SK-N-SH (cell line): Measurements from ENCODE around the gene ARHGAP26.

Experiments
- ELF1 ChIP-seq: IDR thresholded peaks from 2 replicates; pipeline ENCODE4 v1.4.0; 2012
- EZH2phosphoT487 ChIP-seq: fragments of 200-600 bp; sonication (generic); IDR thresholded peaks from 2 replicates; pipeline ENCODE4 v1.6.1; 2017; ENCODE audit warnings: low read depth, mixed run types, mild to moderate bottlenecking, antibody characterized with exemption, moderate library complexity, borderline replicate concordance
- FOXM1 ChIP-seq: IDR thresholded peaks from 2 replicates; pipeline ENCODE4 v1.4.0; 2012; ENCODE audit warnings: low read depth, mild to moderate bottlenecking
- GABPA ChIP-seq: IDR thresholded peaks from 2 replicates; pipeline ENCODE4 v1.4.0; 2012; ENCODE audit warnings: low read depth, mild to moderate bottlenecking
- MEF2A ChIP-seq: IDR thresholded peaks from 2 replicates; pipeline ENCODE4 v1.4.0; 2012; ENCODE audit warnings: low read depth, borderline replicate concordance
- RAD21 ChIP-seq: IDR thresholded peaks from 2 replicates; pipeline ENCODE4 v1.6.1; 2012; ENCODE audit warnings: mild to moderate bottlenecking, low read length
- RFX5 ChIP-seq: IDR thresholded peaks from 2 replicates; pipeline ENCODE4 v1.6.1; 2012; ENCODE audit warnings: mild to moderate bottlenecking, improper control_type of control experiment, low read length
- RXRA ChIP-seq: IDR thresholded peaks from 2 replicates; pipeline ENCODE4 v1.4.0; 2012; ENCODE audit warnings: low read depth, mild to moderate bottlenecking, borderline replicate concordance
- TAF1 ChIP-seq: IDR thresholded peaks from 2 replicates; pipeline ENCODE4 v1.6.1; 2012; ENCODE audit warnings: low read depth, mild to moderate bottlenecking, low read length, moderate library complexity, borderline replicate concordance
- TF ChIP-seq, protein P1 (sequence below): fragments of 200-600 bp; sonication (generic); IDR thresholded peaks from 2 replicates; pipeline ENCODE4 v1.6.1; 2017; ENCODE audit warnings: antibody characterized with exemption, mild to moderate bottlenecking, moderate library complexity

DNA sequence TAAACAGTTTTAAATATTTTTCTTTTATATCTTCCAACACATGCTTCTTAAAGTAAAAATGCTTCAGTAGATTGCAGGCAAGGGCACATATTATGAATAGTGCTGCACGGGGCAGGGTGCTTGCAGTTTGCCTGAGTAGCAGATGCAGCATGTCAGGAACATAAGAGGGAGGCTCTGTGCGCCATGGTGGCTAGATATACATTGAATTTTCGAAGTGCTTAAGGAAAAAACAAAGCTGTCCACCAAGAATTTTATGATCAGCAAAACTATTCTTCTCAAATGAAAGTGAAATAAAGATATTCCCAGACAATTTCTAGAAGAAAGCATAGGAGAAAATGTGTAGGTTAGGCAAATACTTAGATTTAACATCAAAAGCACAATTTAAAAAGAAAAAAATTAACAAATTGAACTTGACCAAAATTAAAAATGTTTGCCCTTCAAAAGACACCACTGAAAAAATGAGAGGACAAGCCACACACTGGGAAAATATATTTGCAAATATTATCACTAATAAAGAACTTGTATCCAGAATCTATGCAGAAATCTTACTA lies 420.2 kb downstream of the ARHGAP26 start:
- TF ChIP-seq, protein P1, sequence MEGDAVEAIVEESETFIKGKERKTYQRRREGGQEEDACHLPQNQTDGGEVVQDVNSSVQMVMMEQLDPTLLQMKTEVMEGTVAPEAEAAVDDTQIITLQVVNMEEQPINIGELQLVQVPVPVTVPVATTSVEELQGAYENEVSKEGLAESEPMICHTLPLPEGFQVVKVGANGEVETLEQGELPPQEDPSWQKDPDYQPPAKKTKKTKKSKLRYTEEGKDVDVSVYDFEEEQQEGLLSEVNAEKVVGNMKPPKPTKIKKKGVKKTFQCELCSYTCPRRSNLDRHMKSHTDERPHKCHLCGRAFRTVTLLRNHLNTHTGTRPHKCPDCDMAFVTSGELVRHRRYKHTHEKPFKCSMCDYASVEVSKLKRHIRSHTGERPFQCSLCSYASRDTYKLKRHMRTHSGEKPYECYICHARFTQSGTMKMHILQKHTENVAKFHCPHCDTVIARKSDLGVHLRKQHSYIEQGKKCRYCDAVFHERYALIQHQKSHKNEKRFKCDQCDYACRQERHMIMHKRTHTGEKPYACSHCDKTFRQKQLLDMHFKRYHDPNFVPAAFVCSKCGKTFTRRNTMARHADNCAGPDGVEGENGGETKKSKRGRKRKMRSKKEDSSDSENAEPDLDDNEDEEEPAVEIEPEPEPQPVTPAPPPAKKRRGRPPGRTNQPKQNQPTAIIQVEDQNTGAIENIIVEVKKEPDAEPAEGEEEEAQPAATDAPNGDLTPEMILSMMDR: no peak
- TF ChIP-seq EZH2phosphoT487 (no peak), ELF1 (no peak), RAD21 (no peak), RXRA (no peak), RFX5 (no peak), TAF1 (no peak), FOXM1 (no peak), MEF2A (no peak), GABPA (no peak)
